OCI-LY1 (cell line): ENCODE measurements around the gene CCL1.

Source experiments
- EZH2 ChIP-seq: fragments of 200-600 bp; sonication (generic), shearing (Covaris generic); IDR thresholded peaks from 2 replicates; pipeline ENCODE4 v1.8.0; 2017; ENCODE audit warnings: borderline replicate concordance, mixed run types, mild to moderate bottlenecking, antibody characterized with exemption, low read length, moderate library complexity, mixed read lengths
- TF ChIP-seq, protein P1 (sequence below): fragments of 200-600 bp; sonication (generic), shearing (Covaris generic); IDR thresholded peaks from 2 replicates; pipeline ENCODE4 v1.5.1; 2017; ENCODE audit warnings: mild to moderate bottlenecking, antibody characterized with exemption, low read length, moderate library complexity, mixed read lengths

DNA sequence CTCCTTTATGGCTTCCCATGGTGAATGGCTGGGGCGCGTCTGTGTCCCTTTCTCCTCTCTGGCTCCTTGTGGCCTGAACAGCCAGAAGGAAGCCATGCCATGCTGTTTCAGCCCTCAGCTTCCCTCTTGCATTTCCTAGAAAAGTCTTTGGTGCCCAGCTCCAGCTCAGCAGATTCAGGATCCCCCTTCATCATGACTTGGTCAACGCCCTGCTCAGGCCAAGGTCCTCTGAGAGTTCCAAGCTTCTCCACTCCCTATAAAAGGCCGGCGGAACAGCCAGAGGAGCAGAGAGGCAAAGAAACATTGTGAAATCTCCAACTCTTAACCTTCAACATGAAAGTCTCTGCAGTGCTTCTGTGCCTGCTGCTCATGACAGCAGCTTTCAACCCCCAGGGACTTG, 6.8 kb downstream of the CCL1 start, which contains the start of gene CCL13:
- TF ChIP-seq, protein P1, sequence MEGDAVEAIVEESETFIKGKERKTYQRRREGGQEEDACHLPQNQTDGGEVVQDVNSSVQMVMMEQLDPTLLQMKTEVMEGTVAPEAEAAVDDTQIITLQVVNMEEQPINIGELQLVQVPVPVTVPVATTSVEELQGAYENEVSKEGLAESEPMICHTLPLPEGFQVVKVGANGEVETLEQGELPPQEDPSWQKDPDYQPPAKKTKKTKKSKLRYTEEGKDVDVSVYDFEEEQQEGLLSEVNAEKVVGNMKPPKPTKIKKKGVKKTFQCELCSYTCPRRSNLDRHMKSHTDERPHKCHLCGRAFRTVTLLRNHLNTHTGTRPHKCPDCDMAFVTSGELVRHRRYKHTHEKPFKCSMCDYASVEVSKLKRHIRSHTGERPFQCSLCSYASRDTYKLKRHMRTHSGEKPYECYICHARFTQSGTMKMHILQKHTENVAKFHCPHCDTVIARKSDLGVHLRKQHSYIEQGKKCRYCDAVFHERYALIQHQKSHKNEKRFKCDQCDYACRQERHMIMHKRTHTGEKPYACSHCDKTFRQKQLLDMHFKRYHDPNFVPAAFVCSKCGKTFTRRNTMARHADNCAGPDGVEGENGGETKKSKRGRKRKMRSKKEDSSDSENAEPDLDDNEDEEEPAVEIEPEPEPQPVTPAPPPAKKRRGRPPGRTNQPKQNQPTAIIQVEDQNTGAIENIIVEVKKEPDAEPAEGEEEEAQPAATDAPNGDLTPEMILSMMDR: no peak
- TF ChIP-seq EZH2: no peak
